ENCODE results near the gene DMRTB1. TPM values are rescaled to one million over a fixed set of nuclear protein-coding genes. Genes with fewer than 3 reads are reported as not detected.

DMRTB1 gene
- total and polyA plus RNA-seq, 2 of the 8 experiments (the other 6 are each of a cell fraction or from before 2014, with no cell fraction given): 0.06 to 0.35 TPM

DNA sequence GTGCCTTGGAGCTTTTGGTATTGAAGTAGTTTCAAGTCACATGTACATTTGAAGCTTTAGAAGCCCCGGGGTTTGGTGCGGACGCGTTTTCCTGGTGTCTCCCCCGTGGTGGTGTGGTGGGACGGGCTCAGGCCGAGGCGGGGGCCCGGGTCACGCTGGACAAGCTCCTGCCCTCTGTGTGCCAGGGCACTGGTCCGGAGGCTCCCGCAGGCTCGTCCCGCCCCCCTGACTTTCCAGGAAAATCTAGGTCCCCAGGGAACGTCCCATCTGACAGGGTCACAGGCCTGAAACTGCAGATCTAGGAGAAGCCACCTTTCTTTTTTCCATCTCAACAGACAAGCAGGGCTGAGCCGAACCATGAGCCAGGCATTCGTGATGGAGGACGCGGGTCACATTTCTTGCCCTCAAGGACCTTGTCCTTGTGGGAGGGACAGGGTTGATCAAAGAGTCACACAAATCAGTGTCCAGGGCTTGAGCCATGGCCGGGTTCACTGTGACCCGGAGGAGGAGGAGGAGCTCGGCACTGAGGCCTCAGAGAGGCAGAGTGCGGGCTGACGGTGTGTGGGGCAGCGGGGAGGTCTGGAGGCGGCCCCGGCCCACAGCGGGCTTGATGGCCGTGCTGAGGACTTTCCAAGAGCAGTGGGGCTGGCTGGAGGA lies 1.6 kb downstream of the DMRTB1 start:
- no peak overlapping the region for H3K4ac ChIP-seq (replicated peaks; ENCODE audit: insufficient read length, low read depth, low read length)
- no peak overlapping the region for H2BK20ac ChIP-seq (ENCODE audit: low read length)
- FAIRE-seq (no peak), DNase-seq (ENCODE audit: low read depth in 1 of 2, low spot score in 2 of 2) (no peak)
- no peak overlapping the region for H3K14ac ChIP-seq (ENCODE audit: insufficient read length)
- no peak overlapping the region for H2BK120ac ChIP-seq (replicated peaks; ENCODE audit: low read depth, low read length)
- no peak overlapping the region for H4K5ac ChIP-seq (ENCODE audit: insufficient read length, low read depth, low read length)
- H3K9ac ChIP-seq (replicated peaks in 1 of 4; ENCODE audit: extremely low read depth in 1 of 4, low read depth in 3 of 4, low read length in 3 of 4): no peak overlapping the region
- H4K8ac ChIP-seq (ENCODE audit: extremely low read depth, insufficient read depth, low read length): peak overlapping the region; percentile 8; the same call in 1 of the 2 replicates
- H3K4me3 ChIP-seq (ENCODE audit: extremely low read depth in 1 of 4, insufficient read depth in 2 of 4, low read depth in 3 of 4, low read length in 4 of 4): no peak overlapping the region
- H3K4me1 ChIP-seq (replicated peaks in 1 of 4; ENCODE audit: control insufficient read depth in 3 of 4, insufficient read depth in 4 of 4, low read length in 3 of 4): no peaks in the 10 kb centered on the region; a peak in 3 of 7 replicates
- no peaks in the 10 kb centered on the region for H3K23me2 ChIP-seq (ENCODE audit: low read depth, low read length)
- no peaks in the 10 kb centered on the region for H3K79me1 ChIP-seq (ENCODE audit: low read depth, low read length)
- no peak overlapping the region for H3K27ac ChIP-seq (ENCODE audit: low read depth, low read length)
- 91% methylated on average over 27 of the region's 29 CpGs; no CpG with 5 or more reads in 1 of the 2 experiments for WGBS, 2 experiments (ENCODE audit: extremely low coverage in 1 of 2, insufficient coverage in 1 of 2, insufficient read length in 1 of 2, insufficient replicate concordance in 2 of 2, low coverage in 1 of 2, low lambda C conversion rate in 2 of 2, missing lambda C conversion rate in 1 of 2)
- POLR2A ChIA-PET (ENCODE audit: partially characterized antibody): interaction anchor here (1.1 to 1.7 kb wide), 2 partner anchors 12 to 29 kb away, joined by 3 to 4 read pairs; no protein-coding TSS in a partner anchor
- no peak overlapping the region for H3K4me2 ChIP-seq (ENCODE audit: insufficient read depth in 1 of 2, low read depth in 2 of 2, low read length in 2 of 2)
- H3K27me3 ChIP-seq (replicated peaks in 1 of 4; ENCODE audit: control insufficient read depth in 3 of 4, extremely low read depth in 1 of 4, insufficient read depth in 3 of 4, low read length in 3 of 4): peaks cover 0 to 4% (median 0%) of the 10 kb centered on the region in 4 experiments; a peak in 1 of 7 replicates
- H4K20me1 ChIP-seq (replicated peaks in 1 of 2; ENCODE audit: control insufficient read depth in 1 of 2, insufficient read depth in 2 of 2, low read length in 2 of 2): no peaks in the 10 kb centered on the region
- H2BK5ac ChIP-seq (ENCODE audit: low read depth, low read length): peak overlapping the region; percentile 44; the same call in 1 of the 2 replicates
- H3K9me3 ChIP-seq (ENCODE audit: insufficient read depth in 2 of 2, low read depth in 1 of 2, low read length in 1 of 2): peaks cover 0 to 2% of the 10 kb centered on the region in 2 experiments; a peak in 1 of 4 replicates
- H3K79me2 ChIP-seq (ENCODE audit: control insufficient read depth in 1 of 2, insufficient read depth in 2 of 2, low read length in 2 of 2): no peaks in the 10 kb centered on the region
- no peak overlapping the region for H4K91ac ChIP-seq (replicated peaks; ENCODE audit: insufficient read length, low read length)
- H2BK12ac ChIP-seq (ENCODE audit: low read depth, low read length): peak overlapping the region; percentile 60; the same call in 1 of the 2 replicates
- no peak overlapping the region for H2BK15ac ChIP-seq (ENCODE audit: low read length)
- no peak overlapping the region for H3K18ac ChIP-seq (ENCODE audit: extremely low read depth, low read length)
- H3K36me3 ChIP-seq (ENCODE audit: control insufficient read depth in 2 of 4, insufficient read depth in 4 of 4, low read length in 3 of 4): no peaks in the 10 kb centered on the region
- CTCF ChIA-PET (ENCODE audit: partially characterized antibody): interaction anchor here (0.8 to 16.5 kb wide), 3 partner anchors 6 to 17 kb away, joined by 3 to 248 read pairs (median 248); partner anchors contain the start of gene DMRTB1
- no peak overlapping the region; the same call in 1 of the 2 replicates for H2AK5ac ChIP-seq (ENCODE audit: low read depth, low read length)
- H3K56ac ChIP-seq (replicated peaks; ENCODE audit: insufficient read length, low read depth, low read length): no peak overlapping the region
- H2AFZ ChIP-seq (ENCODE audit: low read length): peak overlapping the region; percentile 24; the same call in 1 of the 2 replicates
- H3K23ac ChIP-seq (ENCODE audit: insufficient read length): no peak overlapping the region
